HG02852 (cell line): ENCODE data around the gene TLCD4.
A peak's percentile ranks its signal among the peaks of the same experiment; 100 is the strongest.

Experiments
- ATAC-seq: cut with Tn5 transposase; IDR thresholded peaks from one replicate; pipeline ENCODE4 v1.9.1; 2021; ENCODE audit warnings: mild to moderate bottlenecking, moderate library complexity; ENCODE audit not compliant: unreplicated experiment

The TLCD4 gene

GRCh38 chr1:95094923-95095322 is 22.2 kb upstream of the TLCD4 start:
- ATAC-seq, result no peak

GRCh38 chr1:95095833-95096217 is 21.3 kb upstream of the TLCD4 start:
- peak; percentile 92 for ATAC-seq

GRCh38 chr1:95096218-95096841 is 20.8 kb upstream of the TLCD4 start:
- no peak for ATAC-seq

GRCh38 chr1:95097426-95097825 is 19.7 kb upstream of the TLCD4 start:
- ATAC-seq, result no peak

GRCh38 chr1:95098196-95098595 is 19.0 kb upstream of the TLCD4 start:
- no peak for ATAC-seq

GRCh38 chr1:95108792-95109191 is 8.4 kb upstream of the TLCD4 start:
- no peak for ATAC-seq

GRCh38 chr1:95111014-95111413 is 6.1 kb upstream of the TLCD4 start:
- ATAC-seq, result no peak

- no peak for ATAC-seq
Measured at GRCh38 chr1:95113684-95114083, 3.5 kb upstream of the TLCD4 start.

GRCh38 chr1:95115708-95116137 is 1.4 kb upstream of the TLCD4 start:
- no peak for ATAC-seq

- ATAC-seq, result peak; percentile 57
Measured at GRCh38 chr1:95116580-95117206, 462 bp upstream of the TLCD4 start.

GRCh38 chr1:95118067-95118499 is 928 bp downstream of the TLCD4 start:
- ATAC-seq, result no peak

- ATAC-seq, result no peak
Measured at GRCh38 chr1:95118710-95119109, 1.6 kb downstream of the TLCD4 start.

- no peak for ATAC-seq
Measured at GRCh38 chr1:95119273-95119672, 2.1 kb downstream of the TLCD4 start.

GRCh38 chr1:95122151-95122697 is 5.1 kb downstream of the TLCD4 start:
- no peak for ATAC-seq

GRCh38 chr1:95124342-95124741 is 7.2 kb downstream of the TLCD4 start:
- no peak for ATAC-seq

- ATAC-seq, result no peak
Measured at GRCh38 chr1:95126366-95126765, 9.2 kb downstream of the TLCD4 start.

GRCh38 chr1:95126846-95127245 is 9.7 kb downstream of the TLCD4 start:
- ATAC-seq, result no peak

- ATAC-seq, result no peak
Measured at GRCh38 chr1:95127380-95127779, 10.2 kb downstream of the TLCD4 start.

- no peak for ATAC-seq
Measured at GRCh38 chr1:95132762-95133161, 15.6 kb downstream of the TLCD4 start.

- ATAC-seq, result no peak
Measured at GRCh38 chr1:95133687-95134086, 16.5 kb downstream of the TLCD4 start.

GRCh38 chr1:95138223-95138622 is 21.1 kb downstream of the TLCD4 start:
- no peak for ATAC-seq

GRCh38 chr1:95139039-95139438 is 21.9 kb downstream of the TLCD4 start:
- ATAC-seq, result no peak

- ATAC-seq, result no peak
Measured at GRCh38 chr1:95140791-95141190, 23.6 kb downstream of the TLCD4 start.
